Tibial nerve (tissue), 4 donors: Measurements from ENCODE around the gene EIF2AK3.

Experiments used
- CTCF ChIP-seq, 5 experiments: fragments of 200-600 bp in 3 of 5; fragments of 450-650 bp in 2 of 5; sonication (generic) in 3 of 5; IDR thresholded peaks; one replicate each; pipeline ENCODE4 v1.5.1; 2016 to 2019; ENCODE audit warnings: antibody characterized with exemption in 5 of 5, mild to moderate bottlenecking in 3 of 5, moderate library complexity in 2 of 5
- EP300 ChIP-seq, 2 donors: sonication (generic); formaldehyde crosslinking; IDR thresholded peaks; one replicate each; pipeline ENCODE4 v1.6.1; 2017; ENCODE audit warnings: antibody characterized with exemption in 2 of 2, mild to moderate bottlenecking in 1 of 2
- POLR2A ChIP-seq, 2 donors: fragments of 450-650 bp; IDR thresholded peaks; one replicate each; pipeline ENCODE4 v1.6.1; 2017; ENCODE audit warnings: antibody characterized with exemption in 2 of 2, mild to moderate bottlenecking in 2 of 2, moderate library complexity in 2 of 2

DNA sequence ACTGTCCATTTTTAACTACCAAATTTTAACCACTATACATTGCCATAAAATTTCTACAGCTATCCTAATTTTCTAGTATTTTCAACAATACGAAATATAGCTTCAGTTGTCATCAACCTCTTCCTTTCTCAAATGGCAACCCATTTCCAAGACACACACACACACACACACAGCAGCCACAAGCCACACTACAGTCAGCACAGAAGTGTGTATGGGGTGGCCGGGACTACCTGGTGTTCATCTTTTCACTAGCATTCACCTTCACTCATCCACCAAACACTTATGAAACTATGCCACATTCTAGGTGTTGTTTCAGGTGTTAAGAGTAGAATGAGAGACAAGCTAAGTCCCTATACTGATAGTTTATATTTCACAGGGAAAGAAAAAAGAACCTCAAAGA, 62.9 kb downstream of the EIF2AK3 start:
- TF ChIP-seq CTCF (IDR thresholded peaks at IDR 0.05), result no peak
- TF ChIP-seq POLR2A (IDR thresholded peaks at IDR 0.05), result no peak
- TF ChIP-seq EP300 (IDR thresholded peaks at IDR 0.05), result no peak
